Stimulated activated effector memory CD8-positive, alpha-beta T cell treated with anti-CD3 and anti-CD28 coated beads, Interleukin-12 subunit alpha, Interleukin-12 subunit beta, amount 100 ng/mL, for 72 hours (primary cell): Measurements from ENCODE around the gene FBXO42.

Experiments used
- ATAC-seq: fragments of 150-1000 bp; cut with Tn5 transposase; 2 replicates; pipeline ENCODE4 v1.10.0; 2021
- DNase-seq, 2 donors: peaks; one replicate each; pipeline ENCODE4 v3.0.0; 2021 to 2022; ENCODE audit warnings: low spot score in 2 of 2
- H3K27ac Mint-ChIP-seq: one replicate; pipeline ENCODE4 v1.8.0; 2022; ENCODE audit warnings: mild to moderate bottlenecking, mixed read lengths
- H3K36me3 Mint-ChIP-seq: one replicate; pipeline ENCODE4 v1.8.0; 2022; ENCODE audit warnings: mild to moderate bottlenecking, mixed read lengths
- H3K4me1 Mint-ChIP-seq: one replicate; pipeline ENCODE4 v1.8.0; 2022; ENCODE audit warnings: mixed read lengths
- H3K4me3 Mint-ChIP-seq: one replicate; pipeline ENCODE4 v1.8.0; 2022; ENCODE audit warnings: mild to moderate bottlenecking, mixed read lengths
- H3K9me3 Mint-ChIP-seq: one replicate; pipeline ENCODE4 v1.8.0; 2022; ENCODE audit warnings: mixed read lengths

Gene FBXO42

DNA sequence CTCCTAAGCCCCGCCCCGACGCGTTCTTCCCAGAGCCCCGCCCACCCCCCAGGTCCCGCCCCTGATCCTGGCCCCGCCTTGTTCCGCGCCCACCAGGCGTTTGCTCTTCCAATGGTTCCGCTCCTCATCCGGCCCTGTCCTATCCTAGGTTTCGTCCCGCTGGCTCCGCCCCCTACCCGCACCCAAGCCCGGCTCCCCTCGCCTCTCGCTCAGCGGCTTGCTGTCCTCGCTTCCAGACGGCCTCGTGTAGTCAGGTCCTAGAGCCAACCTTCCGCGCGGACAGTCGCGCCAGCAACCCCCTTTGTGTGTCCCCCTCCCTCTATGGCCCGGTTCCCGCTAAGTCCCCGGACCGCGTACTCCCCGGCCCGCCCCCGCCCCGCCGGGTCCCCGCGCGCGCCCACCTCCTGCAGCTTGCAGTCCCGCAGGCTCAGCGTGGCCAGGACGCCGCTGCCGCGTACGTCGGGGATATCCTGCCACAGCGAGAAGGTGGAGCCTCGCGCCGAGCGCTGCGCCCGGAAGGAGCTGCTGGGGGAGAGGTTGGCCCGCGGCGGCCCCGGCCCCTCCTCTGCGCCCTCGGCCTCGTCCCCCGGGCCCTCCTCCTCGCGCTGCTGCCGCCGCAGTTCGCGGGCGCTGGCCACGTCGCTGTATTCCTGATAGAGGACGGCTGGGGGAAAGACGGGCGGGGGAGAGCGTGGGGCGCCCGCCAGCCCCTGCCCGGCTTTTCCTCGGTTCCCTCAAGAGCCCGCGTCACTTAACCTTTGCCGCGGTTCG is 145.5 kb downstream of the FBXO42 start:
- Mint-ChIP-seq H3K4me1 (peaks cover 20% of the 10 kb centered on the region), H3K27ac (peak overlapping the region; percentile 95), H3K4me3 (peak overlapping the region; percentile 87), H3K36me3 (peaks cover 17% of the 10 kb centered on the region), H3K9me3 (no peaks in the 10 kb centered on the region)
- ATAC-seq (peak; percentile 92), DNase-seq (peak; percentile 82 to 97)

DNA sequence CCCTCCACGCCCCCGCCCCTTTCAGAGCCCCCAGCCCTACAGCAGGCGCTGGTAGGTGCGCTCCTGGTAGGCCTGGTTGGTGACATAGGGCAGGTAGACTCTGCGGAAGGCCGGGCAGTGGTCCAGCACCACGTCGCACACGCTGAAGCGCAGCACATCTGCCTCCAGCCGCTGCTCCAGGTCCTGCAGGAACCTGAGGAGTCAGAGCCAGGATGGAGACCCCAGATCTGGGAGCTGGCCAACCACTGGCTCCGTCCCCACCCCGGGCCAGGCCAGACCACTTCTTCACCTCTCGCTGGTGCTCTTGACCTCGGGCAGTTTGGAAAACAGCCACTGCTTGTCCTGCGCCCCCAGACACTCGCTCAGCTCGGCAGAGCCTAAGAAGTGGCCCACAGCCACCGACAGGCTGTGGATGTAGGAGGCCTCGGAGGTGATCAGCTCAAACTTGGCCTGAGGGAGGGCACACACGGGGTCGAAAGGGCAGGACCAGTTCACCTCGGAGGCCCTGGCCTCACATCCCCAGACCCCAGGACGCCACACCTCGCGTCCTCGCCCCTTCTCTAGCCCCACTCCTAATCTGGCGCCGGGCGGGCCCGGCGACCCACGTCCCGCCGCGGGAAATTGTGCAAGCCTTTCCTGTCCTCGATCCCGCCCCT is 146.3 kb downstream of the FBXO42 start:
- peak overlapping the region; percentile 95 for H3K27ac Mint-ChIP-seq
- H3K9me3 Mint-ChIP-seq: no peaks in the 10 kb centered on the region
- ATAC-seq (peak; percentile 17), DNase-seq (no peak)
- peak overlapping the region; percentile 87 for H3K4me3 Mint-ChIP-seq
- H3K36me3 Mint-ChIP-seq: peaks cover 17% of the 10 kb centered on the region
- peaks cover 20% of the 10 kb centered on the region for H3K4me1 Mint-ChIP-seq

DNA sequence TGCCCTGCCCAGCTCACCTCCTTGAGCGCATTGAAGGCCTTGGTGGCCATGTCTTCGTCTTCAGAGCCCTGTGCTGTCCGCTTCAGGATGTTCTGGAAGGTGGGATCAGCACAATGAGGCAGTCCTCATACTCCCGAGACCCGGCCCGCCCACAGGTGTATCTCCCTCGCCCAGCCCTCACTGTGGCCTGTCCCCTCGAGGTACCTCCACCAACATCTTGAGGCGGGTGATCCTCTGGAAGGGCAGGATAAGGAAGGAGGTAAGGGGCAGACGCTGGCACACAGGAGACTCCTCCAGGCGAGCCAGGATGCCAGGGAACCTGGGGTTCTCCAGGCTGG is 147.0 kb downstream of the FBXO42 start:
- Mint-ChIP-seq H3K36me3 (peaks cover 17% of the 10 kb centered on the region), H3K4me3 (peak overlapping the region; percentile 87), H3K9me3 (no peaks in the 10 kb centered on the region), H3K4me1 (peaks cover 20% of the 10 kb centered on the region), H3K27ac (no peak overlapping the region)
- ATAC-seq (no peak), DNase-seq (no peak)

DNA sequence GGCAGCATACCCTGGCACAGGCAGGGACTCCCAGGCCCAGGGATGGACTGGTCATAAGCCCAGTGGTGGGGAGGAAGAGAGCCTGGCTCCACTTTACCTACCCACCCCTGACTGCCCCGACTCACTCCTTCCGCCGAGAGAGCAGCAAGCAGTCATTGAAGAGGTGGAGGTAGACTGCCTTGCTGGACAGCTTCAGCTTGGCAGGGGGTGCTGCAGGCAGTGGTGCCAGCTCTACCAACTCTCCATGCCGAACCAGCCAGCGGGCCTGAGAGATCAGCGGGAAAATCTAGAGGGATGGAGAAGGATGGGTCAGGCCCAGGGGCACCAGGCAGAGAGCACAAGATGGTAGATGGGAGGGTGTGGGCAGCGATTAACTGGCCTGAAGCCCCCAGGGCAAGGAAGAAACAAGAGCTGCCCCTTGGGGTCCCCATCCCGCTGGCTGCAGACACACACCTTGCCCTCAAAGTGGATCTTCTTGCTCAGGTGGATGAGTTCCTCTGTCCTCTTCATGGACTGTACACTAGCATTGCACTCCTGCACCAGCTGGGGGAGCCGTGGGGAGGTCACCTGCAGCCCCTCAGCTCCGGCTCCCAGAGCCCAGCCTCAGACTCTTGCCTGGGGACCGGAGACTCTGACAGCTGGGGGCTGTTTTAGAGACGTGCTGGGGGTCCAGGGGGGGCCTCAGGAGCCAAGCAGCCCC is 147.5 kb downstream of the FBXO42 start:
- H3K4me1 Mint-ChIP-seq: peaks cover 20% of the 10 kb centered on the region
- DNase-seq (peak in 1 of 2 donors; percentile 60), ATAC-seq (no peak)
- H3K27ac Mint-ChIP-seq: no peak overlapping the region
- peak overlapping the region; percentile 87 for H3K4me3 Mint-ChIP-seq
- no peaks in the 10 kb centered on the region for H3K9me3 Mint-ChIP-seq
- peaks cover 17% of the 10 kb centered on the region for H3K36me3 Mint-ChIP-seq

DNA sequence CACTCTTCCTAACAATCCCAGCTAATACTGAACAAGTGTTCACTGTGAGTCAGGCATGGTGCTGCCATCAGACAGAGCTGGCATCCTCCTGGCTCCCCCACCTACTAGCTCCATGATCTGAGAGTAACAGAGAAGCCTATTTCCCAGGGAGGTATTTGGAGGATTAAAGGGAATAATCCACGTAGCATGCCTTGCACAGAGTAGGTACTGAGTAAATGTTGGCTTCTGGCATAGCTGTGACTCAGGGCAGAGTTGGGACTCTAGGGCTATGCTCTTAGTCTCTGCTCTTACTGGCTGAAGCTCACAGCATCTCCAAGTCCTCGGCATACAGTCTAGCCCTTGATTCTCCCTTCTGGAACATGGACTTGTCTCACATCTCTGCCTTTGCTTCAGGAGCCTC is 148.1 kb downstream of the FBXO42 start:
- peaks cover 20% of the 10 kb centered on the region for H3K4me1 Mint-ChIP-seq
- peak overlapping the region; percentile 87 for H3K4me3 Mint-ChIP-seq
- no peaks in the 10 kb centered on the region for H3K9me3 Mint-ChIP-seq
- peaks cover 17% of the 10 kb centered on the region for H3K36me3 Mint-ChIP-seq
- ATAC-seq (no peak), DNase-seq (no peak)
- H3K27ac Mint-ChIP-seq: no peak overlapping the region

DNA sequence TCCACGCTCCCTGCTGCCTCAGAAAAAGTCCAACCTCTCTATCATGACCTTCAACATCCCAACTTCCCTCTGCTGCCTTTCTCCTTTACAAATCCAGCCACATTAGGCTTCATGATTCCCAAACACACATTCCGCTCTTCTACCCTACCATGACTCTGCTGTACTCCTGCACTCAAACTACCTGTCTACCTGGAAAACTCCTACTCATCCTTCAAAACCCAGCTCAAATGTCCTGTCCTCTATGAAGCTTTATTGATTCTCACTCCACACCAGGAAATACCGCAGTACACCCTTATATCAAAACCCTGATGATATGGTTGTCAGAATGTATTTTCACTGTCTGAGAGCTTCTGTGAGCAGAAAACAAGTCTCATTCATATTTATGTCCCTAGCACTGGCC is 148.7 kb downstream of the FBXO42 start:
- Mint-ChIP-seq H3K4me3 (no peak overlapping the region), H3K36me3 (peaks cover 17% of the 10 kb centered on the region), H3K27ac (peak overlapping the region; percentile 0), H3K4me1 (peaks cover 26% of the 10 kb centered on the region), H3K9me3 (no peaks in the 10 kb centered on the region)
- no peak for DNase-seq
- no peak for ATAC-seq

DNA sequence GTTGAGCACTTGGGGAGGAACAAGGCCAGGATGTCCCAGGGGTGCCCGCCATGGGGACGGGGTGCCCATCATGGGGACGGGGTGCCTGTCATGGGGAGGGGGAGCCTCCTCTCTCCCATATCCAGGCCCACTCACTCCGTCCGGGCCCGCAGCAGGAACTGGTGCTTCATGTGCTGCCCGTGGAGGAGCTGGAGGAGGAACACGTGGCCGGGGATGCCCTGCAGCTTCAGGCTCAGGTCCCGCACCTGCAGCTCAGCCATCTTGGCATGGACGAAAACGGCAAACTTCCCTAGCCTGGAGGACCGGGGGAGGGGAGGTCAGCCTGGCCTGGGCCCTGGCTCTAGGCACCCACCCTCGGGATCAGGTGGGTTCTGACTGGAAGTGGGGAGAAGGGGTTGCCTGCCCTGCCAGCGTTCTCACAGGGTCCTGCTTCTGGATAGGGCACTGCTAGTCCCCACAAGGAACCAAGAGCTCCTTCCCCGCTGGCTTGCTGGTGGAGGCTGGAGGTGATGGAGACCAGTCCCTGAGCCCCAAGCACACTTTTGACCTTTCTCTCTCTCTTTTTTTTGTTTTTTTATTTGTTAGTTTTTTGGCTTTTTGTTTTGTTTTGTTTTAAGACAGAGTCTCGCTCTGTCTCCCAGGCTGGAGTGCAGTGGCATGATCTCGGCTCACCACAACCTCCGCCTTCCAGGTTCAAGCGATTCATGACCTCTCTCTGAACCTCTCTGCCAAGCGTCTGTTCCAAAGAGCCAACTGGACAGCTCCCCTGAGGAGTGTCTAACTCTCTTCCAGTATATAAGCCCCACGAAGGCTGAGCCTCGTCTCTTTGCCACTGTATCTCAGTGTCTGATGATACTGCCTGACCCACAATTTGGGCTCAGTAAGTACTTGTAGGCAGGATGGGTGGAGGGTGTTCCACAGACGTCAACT is 149.7 kb downstream of the FBXO42 start:
- Mint-ChIP-seq H3K36me3 (peaks cover 16% of the 10 kb centered on the region), H3K9me3 (no peaks in the 10 kb centered on the region), H3K27ac (peak overlapping the region; percentile 0), H3K4me1 (peaks cover 27% of the 10 kb centered on the region), H3K4me3 (no peak overlapping the region)
- ATAC-seq (no peak), DNase-seq (no peak)

DNA sequence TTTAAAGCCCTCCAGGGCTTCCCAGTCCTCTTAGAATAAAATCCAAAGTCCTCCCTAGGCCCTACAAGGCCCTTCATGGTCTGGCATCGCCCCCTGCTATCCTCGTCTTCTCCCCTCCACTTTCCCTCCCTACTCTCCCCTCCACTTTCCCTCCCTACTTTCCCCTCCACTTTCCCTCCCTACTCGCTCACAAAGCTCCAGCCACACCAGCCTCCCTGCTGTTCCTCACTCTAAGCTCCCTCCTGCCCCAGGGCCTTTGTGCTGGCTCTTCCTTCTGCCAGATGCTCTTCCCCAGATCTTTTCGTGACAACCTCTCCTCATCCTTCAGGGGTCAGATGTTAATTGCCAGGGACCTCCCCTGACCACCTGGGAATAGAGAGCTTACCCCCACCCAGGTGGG is 152.6 kb downstream of the FBXO42 start:
- H3K4me3 Mint-ChIP-seq: no peak overlapping the region
- H3K9me3 Mint-ChIP-seq: no peaks in the 10 kb centered on the region
- no peak for DNase-seq
- H3K36me3 Mint-ChIP-seq: peaks cover 11% of the 10 kb centered on the region
- H3K4me1 Mint-ChIP-seq: peaks cover 12% of the 10 kb centered on the region
- ATAC-seq: no peak
- peak overlapping the region; percentile 91 for H3K27ac Mint-ChIP-seq

DNA sequence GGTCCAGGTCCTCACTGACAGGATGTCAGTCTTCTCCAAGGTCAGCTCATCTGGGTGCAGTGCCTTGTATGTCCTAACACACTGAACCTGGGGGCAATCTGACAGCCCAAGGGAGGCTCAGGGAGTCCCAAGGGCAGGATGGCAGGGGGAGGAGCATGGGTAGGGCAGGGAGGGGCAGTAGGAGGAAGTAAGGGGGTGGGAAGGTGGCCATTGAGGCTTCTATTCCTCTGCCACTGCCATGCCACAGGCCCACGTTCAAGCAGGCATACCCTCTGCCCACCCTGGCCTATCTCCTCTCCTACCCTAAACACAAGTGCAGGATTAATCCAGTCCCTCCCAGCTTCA is 153.2 kb downstream of the FBXO42 start:
- ATAC-seq: peak; percentile 15
- Mint-ChIP-seq H3K4me3 (no peak overlapping the region), H3K9me3 (no peaks in the 10 kb centered on the region), H3K36me3 (peaks cover 11% of the 10 kb centered on the region), H3K27ac (peak overlapping the region; percentile 91), H3K4me1 (peaks cover 9% of the 10 kb centered on the region)
- no peak for DNase-seq

DNA sequence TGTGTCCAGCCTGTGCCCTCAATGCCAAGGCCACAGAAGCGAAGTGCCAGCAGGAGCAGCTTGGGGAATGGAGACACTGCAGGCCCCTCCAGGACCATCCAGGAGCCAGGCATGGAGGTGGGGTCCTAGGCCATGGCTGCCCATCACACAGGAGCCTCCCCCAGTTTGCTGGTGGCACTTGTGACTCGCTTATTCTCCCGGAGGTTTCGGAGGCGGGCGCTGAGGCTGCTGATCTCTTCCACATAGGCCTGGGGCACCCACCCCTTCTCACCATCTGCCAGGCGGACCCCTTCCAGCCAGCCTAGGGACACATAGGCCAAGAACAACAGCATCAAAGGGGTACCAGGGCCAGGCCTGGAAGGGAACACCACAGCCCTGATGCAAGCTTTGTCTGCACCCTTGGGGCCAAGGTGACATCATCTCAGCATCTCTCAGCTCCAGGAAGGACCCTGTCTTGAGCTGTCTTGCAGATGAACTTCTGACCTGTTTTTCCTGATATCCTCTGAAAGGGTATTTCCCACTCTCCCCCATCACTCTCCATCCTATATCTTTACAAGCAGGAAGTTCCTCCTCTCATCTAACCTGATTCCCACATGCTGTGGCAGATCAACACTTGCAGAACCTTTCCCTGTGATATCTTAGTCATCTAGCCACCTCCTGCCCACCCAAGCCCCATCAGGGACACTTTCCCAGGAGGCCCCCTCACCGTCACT is 153.7 kb downstream of the FBXO42 start:
- ATAC-seq (peak; percentile 25), DNase-seq (no peak)
- Mint-ChIP-seq H3K36me3 (peaks cover 10% of the 10 kb centered on the region), H3K9me3 (no peaks in the 10 kb centered on the region), H3K4me1 (peaks cover 9% of the 10 kb centered on the region), H3K4me3 (no peak overlapping the region), H3K27ac (peak overlapping the region; percentile 91)

DNA sequence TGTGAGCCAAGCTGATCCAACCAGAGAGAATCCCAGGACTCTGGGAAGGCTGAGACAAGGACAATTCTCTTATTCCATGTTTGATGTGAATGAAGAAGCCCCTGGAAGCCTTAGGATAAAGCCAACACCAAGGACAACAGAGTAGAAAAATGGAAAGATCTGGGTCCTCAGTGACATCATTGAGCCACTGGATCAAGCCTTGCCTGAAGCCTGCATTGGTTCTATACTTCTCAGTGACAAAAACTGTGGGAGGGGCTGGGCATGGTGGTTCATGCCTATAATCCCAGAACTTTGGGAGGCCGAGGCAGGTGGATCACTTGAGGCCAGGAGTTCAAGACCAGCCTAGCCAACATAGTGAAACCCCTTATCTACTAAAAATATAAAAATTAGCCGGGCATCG is 155.4 kb downstream of the FBXO42 start:
- no peaks in the 10 kb centered on the region for H3K9me3 Mint-ChIP-seq
- H3K27ac Mint-ChIP-seq: no peak overlapping the region
- no peak overlapping the region for H3K4me3 Mint-ChIP-seq
- DNase-seq (no peak), ATAC-seq (no peak)
- peaks cover 9% of the 10 kb centered on the region for H3K4me1 Mint-ChIP-seq
- H3K36me3 Mint-ChIP-seq: no peaks in the 10 kb centered on the region
